Loucy (cell line): ENCODE data around the gene BET1.

Experiments used
- H2AFZ ChIP-seq: fragments of 200-600 bp; sonication (generic); 2 replicates; pipeline ENCODE4 v1.6.0; 2016; ENCODE audit warnings: antibody characterized with exemption, mild to moderate bottlenecking, low read length, moderate library complexity
- H3F3A ChIP-seq: fragments of 200-600 bp; 2 replicates; pipeline ENCODE4 v1.6.0; 2016; ENCODE audit warnings: antibody characterized with exemption, low read depth, mild to moderate bottlenecking
- H3K27me3 ChIP-seq: fragments of 200-600 bp; sonication (generic); 2 replicates; pipeline ENCODE4 v1.6.1; 2014; ENCODE audit warnings: low read length, mild to moderate bottlenecking; ENCODE audit not compliant: insufficient read depth, poor library complexity, severe bottlenecking
- H3K36me3 ChIP-seq: fragments of 200-600 bp; sonication (generic); 2 replicates; pipeline ENCODE4 v1.6.1; 2016; ENCODE audit warnings: low read length; ENCODE audit not compliant: insufficient read depth
- H3K4me1 ChIP-seq: fragments of 200-600 bp; sonication (generic); 2 replicates; pipeline ENCODE4 v1.5.1; 2014; ENCODE audit warnings: low read length, mild to moderate bottlenecking; ENCODE audit not compliant: insufficient read depth, poor library complexity, severe bottlenecking
- H3K4me2 ChIP-seq: fragments of 200-600 bp; sonication (generic); 2 replicates; pipeline ENCODE4 v1.6.0; 2014; ENCODE audit warnings: antibody characterized with exemption, low read length, low read depth, mild to moderate bottlenecking; ENCODE audit not compliant: poor library complexity, severe bottlenecking
- H3K4me3 ChIP-seq: fragments of 200-600 bp; sonication (generic); 2 replicates; pipeline ENCODE4 v1.5.1; 2014; ENCODE audit warnings: low read length, mild to moderate bottlenecking, mixed read lengths; ENCODE audit not compliant: poor library complexity, severe bottlenecking
- H3K79me2 ChIP-seq: fragments of 200-600 bp; sonication (generic); 2 replicates; pipeline ENCODE4 v1.6.1; 2014; ENCODE audit warnings: low read length; ENCODE audit not compliant: insufficient read depth
- H3K9ac ChIP-seq: fragments of 200-600 bp; sonication (generic); 2 replicates; pipeline ENCODE4 v1.6.0; 2014; ENCODE audit warnings: mild to moderate bottlenecking, low read depth, low read length, moderate library complexity; ENCODE audit not compliant: poor library complexity, severe bottlenecking
- H3K9me2 ChIP-seq: fragments of 200-600 bp; sonication (generic); replicated peaks from 2 replicates; pipeline ENCODE4 v1.6.1; 2016; ENCODE audit warnings: low read depth, low read length, mixed read lengths
- H3K9me3 ChIP-seq: fragments of 200-600 bp; sonication (generic); 2 replicates; pipeline ENCODE4 v1.6.1; 2014; ENCODE audit warnings: mild to moderate bottlenecking, antibody characterized with exemption, low read length, low read depth; ENCODE audit not compliant: insufficient read depth
- H4K20me1 ChIP-seq: fragments of 200-600 bp; sonication (generic); 2 replicates; pipeline ENCODE4 v1.6.0; 2014; ENCODE audit warnings: antibody characterized with exemption, low read length, mild to moderate bottlenecking; ENCODE audit not compliant: insufficient read depth, poor library complexity, severe bottlenecking
- EZH2phosphoT487 ChIP-seq: fragments of 200-600 bp; IDR thresholded peaks from 2 replicates; pipeline ENCODE4 v1.6.1; 2018; ENCODE audit warnings: antibody characterized with exemption, mild to moderate bottlenecking, moderate library complexity, borderline replicate concordance
- TF ChIP-seq, protein P1 (sequence below): fragments of 200-600 bp; sonication (generic); conservative IDR thresholded peaks from 2 replicates; pipeline ENCODE4 v1.5.1; 2014; ENCODE audit warnings: mild to moderate bottlenecking, antibody characterized with exemption, low read length

Gene BET1

DNA sequence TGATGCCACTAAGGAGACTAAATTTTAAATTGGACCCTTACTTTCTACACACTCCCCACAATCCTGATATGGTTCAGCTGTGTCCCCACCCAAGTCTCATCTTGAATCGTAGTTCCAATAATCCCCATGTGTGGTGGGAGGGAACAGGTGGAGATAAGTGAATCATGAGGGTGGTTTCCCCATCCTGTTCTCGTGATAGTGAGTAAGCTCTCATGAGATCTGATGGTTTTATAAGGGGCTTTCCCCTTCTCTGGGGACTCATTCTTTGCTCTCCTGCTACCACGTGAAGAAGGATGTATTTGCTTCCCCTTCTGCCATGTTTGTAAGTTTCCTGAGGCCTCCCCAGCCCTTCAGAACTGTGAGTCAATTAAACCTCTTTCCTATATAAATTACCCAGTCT lies 18.4 kb upstream of the BET1 start:
- no peak overlapping the region for H3K4me2 ChIP-seq
- TF ChIP-seq EZH2phosphoT487 = no peak
- TF ChIP-seq, protein P1, sequence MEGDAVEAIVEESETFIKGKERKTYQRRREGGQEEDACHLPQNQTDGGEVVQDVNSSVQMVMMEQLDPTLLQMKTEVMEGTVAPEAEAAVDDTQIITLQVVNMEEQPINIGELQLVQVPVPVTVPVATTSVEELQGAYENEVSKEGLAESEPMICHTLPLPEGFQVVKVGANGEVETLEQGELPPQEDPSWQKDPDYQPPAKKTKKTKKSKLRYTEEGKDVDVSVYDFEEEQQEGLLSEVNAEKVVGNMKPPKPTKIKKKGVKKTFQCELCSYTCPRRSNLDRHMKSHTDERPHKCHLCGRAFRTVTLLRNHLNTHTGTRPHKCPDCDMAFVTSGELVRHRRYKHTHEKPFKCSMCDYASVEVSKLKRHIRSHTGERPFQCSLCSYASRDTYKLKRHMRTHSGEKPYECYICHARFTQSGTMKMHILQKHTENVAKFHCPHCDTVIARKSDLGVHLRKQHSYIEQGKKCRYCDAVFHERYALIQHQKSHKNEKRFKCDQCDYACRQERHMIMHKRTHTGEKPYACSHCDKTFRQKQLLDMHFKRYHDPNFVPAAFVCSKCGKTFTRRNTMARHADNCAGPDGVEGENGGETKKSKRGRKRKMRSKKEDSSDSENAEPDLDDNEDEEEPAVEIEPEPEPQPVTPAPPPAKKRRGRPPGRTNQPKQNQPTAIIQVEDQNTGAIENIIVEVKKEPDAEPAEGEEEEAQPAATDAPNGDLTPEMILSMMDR = no peak
- H3K9ac ChIP-seq = no peak overlapping the region
- no peaks in the 10 kb centered on the region for H3K4me1 ChIP-seq
- H3K4me3 ChIP-seq = no peak overlapping the region
- H3F3A ChIP-seq = no peaks in the 10 kb centered on the region
- H3K9me2 ChIP-seq = no peaks in the 10 kb centered on the region
- peaks cover 4% of the 10 kb centered on the region for H3K27me3 ChIP-seq
- H3K79me2 ChIP-seq = no peaks in the 10 kb centered on the region
- no peak overlapping the region for H2AFZ ChIP-seq
- H4K20me1 ChIP-seq = no peaks in the 10 kb centered on the region
- H3K36me3 ChIP-seq = no peaks in the 10 kb centered on the region
- H3K9me3 ChIP-seq = no peaks in the 10 kb centered on the region

GRCh38 chr7:94016786-94017185 lies 12.6 kb upstream of the BET1 start:
- Histone ChIP-seq H3K9me2 (no peaks in the 10 kb centered on the region), H3K4me2 (no peak overlapping the region), H3K36me3 (no peaks in the 10 kb centered on the region), H2AFZ (no peak overlapping the region), H3K4me3 (no peak overlapping the region), H3K9me3 (no peaks in the 10 kb centered on the region), H4K20me1 (no peaks in the 10 kb centered on the region), H3K9ac (no peak overlapping the region), H3K27me3 (peaks cover 4% of the 10 kb centered on the region), H3K79me2 (no peaks in the 10 kb centered on the region), H3F3A (no peaks in the 10 kb centered on the region), H3K4me1 (no peaks in the 10 kb centered on the region)
- TF ChIP-seq EZH2phosphoT487 = no peak
- TF ChIP-seq, protein P1 = no peak

GRCh38 chr7:94015538-94015937 lies 11.4 kb upstream of the BET1 start:
- no peaks in the 10 kb centered on the region for H3K36me3 ChIP-seq
- H3F3A ChIP-seq = no peaks in the 10 kb centered on the region
- H3K4me2 ChIP-seq = no peak overlapping the region
- no peak for TF ChIP-seq EZH2phosphoT487
- TF ChIP-seq, protein P1 = no peak
- no peak overlapping the region for H3K4me3 ChIP-seq
- H3K9me2 ChIP-seq = no peaks in the 10 kb centered on the region
- H3K9ac ChIP-seq = no peak overlapping the region
- no peaks in the 10 kb centered on the region for H3K9me3 ChIP-seq
- H4K20me1 ChIP-seq = no peaks in the 10 kb centered on the region
- H2AFZ ChIP-seq = no peak overlapping the region
- H3K27me3 ChIP-seq = peaks cover 4% of the 10 kb centered on the region
- no peaks in the 10 kb centered on the region for H3K4me1 ChIP-seq
- no peaks in the 10 kb centered on the region for H3K79me2 ChIP-seq
